OCI-LY1 (cell line): ENCODE results near the gene SPAG9.

Experiments
- H2AFZ ChIP-seq: fragments of 200-600 bp; sonication (generic), shearing (Covaris generic); 2 replicates; pipeline ENCODE4 v1.6.0; 2014; ENCODE audit warnings: antibody characterized with exemption, mild to moderate bottlenecking, low read length
- H3F3A ChIP-seq: fragments of 200-600 bp; sonication (generic), shearing (Covaris generic); 2 replicates; pipeline ENCODE4 v1.6.0; 2014; ENCODE audit warnings: mild to moderate bottlenecking, antibody characterized with exemption, low read length, moderate library complexity; ENCODE audit not compliant: insufficient read depth
- H3K27ac ChIP-seq: fragments of 200-600 bp; sonication (generic); 2 replicates; pipeline ENCODE4 v1.5.1; 2014; ENCODE audit warnings: low read length, mixed run types, mild to moderate bottlenecking, low read depth; ENCODE audit not compliant: poor library complexity, severe bottlenecking
- H3K27me3 ChIP-seq: fragments of 200-600 bp; sonication (generic); 2 replicates; pipeline ENCODE4 v1.6.0; 2014; ENCODE audit warnings: antibody characterized with exemption, mild to moderate bottlenecking, low read length, moderate library complexity; ENCODE audit not compliant: insufficient read depth
- H3K36me3 ChIP-seq: fragments of 200-600 bp; sonication (generic); 2 replicates; pipeline ENCODE4 v1.6.1; 2014; ENCODE audit warnings: mild to moderate bottlenecking, antibody characterized with exemption, low read length, moderate library complexity, mixed read lengths; ENCODE audit not compliant: insufficient read depth
- H3K4me1 ChIP-seq: fragments of 200-600 bp; sonication (generic); 2 replicates; pipeline ENCODE4 v1.5.1; 2014; ENCODE audit warnings: mild to moderate bottlenecking, low read length, moderate library complexity; ENCODE audit not compliant: insufficient read depth, severe bottlenecking
- H3K4me2 ChIP-seq: fragments of 200-600 bp; sonication (generic), shearing (Covaris generic); 2 replicates; pipeline ENCODE4 v1.6.1; 2014; ENCODE audit warnings: low read length
- H3K4me3 ChIP-seq: fragments of 200-600 bp; sonication (generic); 2 replicates; pipeline ENCODE4 v1.5.1; 2014; ENCODE audit warnings: low read length, low read depth, mild to moderate bottlenecking, mixed read lengths; ENCODE audit not compliant: poor library complexity, severe bottlenecking
- H3K79me2 ChIP-seq: fragments of 200-600 bp; shearing (Covaris generic); 2 replicates; pipeline ENCODE4 v1.6.1; 2016; ENCODE audit warnings: mixed run types, low read length, mixed read lengths; ENCODE audit not compliant: insufficient read depth
- H3K9ac ChIP-seq: fragments of 200-600 bp; sonication (generic), shearing (Covaris generic); 2 replicates; pipeline ENCODE4 v1.6.1; 2014; ENCODE audit warnings: mild to moderate bottlenecking, low read length, mixed read lengths
- H3K9me2 ChIP-seq: fragments of 200-600 bp; sonication (generic), shearing (Covaris generic); 2 replicates; pipeline ENCODE4 v1.6.1; 2014; ENCODE audit warnings: low read depth, mild to moderate bottlenecking, low read length, mixed read lengths
- H3K9me3 ChIP-seq: fragments of 200-600 bp; shearing (Covaris generic); 2 replicates; pipeline ENCODE4 v1.6.1; 2014; ENCODE audit warnings: low read length, mixed read lengths
- H4K20me1 ChIP-seq: fragments of 200-600 bp; sonication (generic), shearing (Covaris generic); 2 replicates; pipeline ENCODE4 v1.6.0; 2016; ENCODE audit warnings: mild to moderate bottlenecking, low read length; ENCODE audit not compliant: insufficient read depth
- EZH2 ChIP-seq: fragments of 200-600 bp; sonication (generic), shearing (Covaris generic); IDR thresholded peaks from 2 replicates; pipeline ENCODE4 v1.8.0; 2017; ENCODE audit warnings: borderline replicate concordance, mixed run types, mild to moderate bottlenecking, antibody characterized with exemption, low read length, moderate library complexity, mixed read lengths
- TF ChIP-seq, protein P1 (sequence below): fragments of 200-600 bp; sonication (generic), shearing (Covaris generic); IDR thresholded peaks from 2 replicates; pipeline ENCODE4 v1.5.1; 2017; ENCODE audit warnings: mild to moderate bottlenecking, antibody characterized with exemption, low read length, moderate library complexity, mixed read lengths

The SPAG9 gene

DNA sequence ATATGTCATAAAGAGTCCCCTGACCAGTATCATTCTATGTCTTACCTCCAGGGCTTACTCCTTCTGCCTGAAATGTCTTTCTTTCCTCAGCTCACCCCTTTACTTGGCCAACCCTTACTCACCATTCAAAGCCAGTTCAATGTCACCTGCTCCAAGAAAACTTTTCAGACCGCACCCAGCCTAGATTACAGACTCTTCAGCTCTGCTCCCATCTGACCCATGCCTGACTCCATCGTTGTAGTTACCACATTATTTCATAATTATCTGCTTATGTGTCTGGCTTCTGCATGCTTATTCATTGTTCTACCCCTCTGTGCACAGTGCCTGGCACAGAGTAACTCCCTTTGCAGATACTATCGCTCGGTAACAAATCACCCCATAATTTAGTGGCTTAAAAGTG lies 192.0 kb downstream of the SPAG9 start:
- H3K27me3 ChIP-seq = peaks cover 20% of the 10 kb centered on the region
- TF ChIP-seq EZH2 = no peak
- TF ChIP-seq, protein P1, sequence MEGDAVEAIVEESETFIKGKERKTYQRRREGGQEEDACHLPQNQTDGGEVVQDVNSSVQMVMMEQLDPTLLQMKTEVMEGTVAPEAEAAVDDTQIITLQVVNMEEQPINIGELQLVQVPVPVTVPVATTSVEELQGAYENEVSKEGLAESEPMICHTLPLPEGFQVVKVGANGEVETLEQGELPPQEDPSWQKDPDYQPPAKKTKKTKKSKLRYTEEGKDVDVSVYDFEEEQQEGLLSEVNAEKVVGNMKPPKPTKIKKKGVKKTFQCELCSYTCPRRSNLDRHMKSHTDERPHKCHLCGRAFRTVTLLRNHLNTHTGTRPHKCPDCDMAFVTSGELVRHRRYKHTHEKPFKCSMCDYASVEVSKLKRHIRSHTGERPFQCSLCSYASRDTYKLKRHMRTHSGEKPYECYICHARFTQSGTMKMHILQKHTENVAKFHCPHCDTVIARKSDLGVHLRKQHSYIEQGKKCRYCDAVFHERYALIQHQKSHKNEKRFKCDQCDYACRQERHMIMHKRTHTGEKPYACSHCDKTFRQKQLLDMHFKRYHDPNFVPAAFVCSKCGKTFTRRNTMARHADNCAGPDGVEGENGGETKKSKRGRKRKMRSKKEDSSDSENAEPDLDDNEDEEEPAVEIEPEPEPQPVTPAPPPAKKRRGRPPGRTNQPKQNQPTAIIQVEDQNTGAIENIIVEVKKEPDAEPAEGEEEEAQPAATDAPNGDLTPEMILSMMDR = no peak
- no peak overlapping the region for H3K4me2 ChIP-seq
- no peaks in the 10 kb centered on the region for H3K79me2 ChIP-seq
- H3K36me3 ChIP-seq = no peaks in the 10 kb centered on the region
- H3K9me2 ChIP-seq = no peaks in the 10 kb centered on the region
- H2AFZ ChIP-seq = no peak overlapping the region
- no peak overlapping the region for H3K27ac ChIP-seq
- no peaks in the 10 kb centered on the region for H3K9me3 ChIP-seq
- no peaks in the 10 kb centered on the region for H4K20me1 ChIP-seq
- H3K9ac ChIP-seq = no peak overlapping the region
- no peak overlapping the region for H3K4me3 ChIP-seq
- H3F3A ChIP-seq = no peaks in the 10 kb centered on the region
- peaks cover 17% of the 10 kb centered on the region for H3K4me1 ChIP-seq

DNA sequence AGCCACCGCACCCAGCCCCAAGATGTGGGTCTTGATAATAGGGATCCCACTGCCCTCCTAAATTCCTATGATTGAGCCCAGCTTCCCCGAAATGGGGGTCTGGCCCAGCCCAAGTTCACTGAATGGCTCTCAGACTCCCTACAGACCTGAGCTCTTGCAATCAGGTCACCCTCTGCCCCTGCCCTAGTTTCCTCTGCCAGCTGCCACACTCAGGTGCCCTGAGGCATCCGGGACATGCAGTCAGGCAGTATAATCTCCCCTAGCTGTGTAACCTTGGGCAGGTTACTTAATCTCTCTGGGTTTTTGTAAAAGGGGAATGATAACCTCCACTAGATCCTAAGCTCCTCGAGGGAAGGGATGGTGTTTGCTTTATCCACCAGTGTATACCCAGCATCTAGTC lies 193.4 kb downstream of the SPAG9 start:
- H3K36me3 ChIP-seq = no peaks in the 10 kb centered on the region
- no peaks in the 10 kb centered on the region for H3F3A ChIP-seq
- no peak overlapping the region for H3K9ac ChIP-seq
- H2AFZ ChIP-seq = no peak overlapping the region
- H4K20me1 ChIP-seq = no peaks in the 10 kb centered on the region
- peaks cover 17% of the 10 kb centered on the region for H3K4me1 ChIP-seq
- TF ChIP-seq, protein P1 = no peak
- TF ChIP-seq EZH2 = no peak
- H3K4me2 ChIP-seq = no peak overlapping the region
- no peaks in the 10 kb centered on the region for H3K9me2 ChIP-seq
- H3K27ac ChIP-seq = no peak overlapping the region
- no peaks in the 10 kb centered on the region for H3K79me2 ChIP-seq
- no peaks in the 10 kb centered on the region for H3K9me3 ChIP-seq
- H3K4me3 ChIP-seq = no peak overlapping the region
- H3K27me3 ChIP-seq = peaks cover 10% of the 10 kb centered on the region

GRCh38 chr17:50926523-50926922 lies 194.1 kb downstream of the SPAG9 start:
- Histone ChIP-seq H2AFZ (no peak overlapping the region), H3K9me2 (no peaks in the 10 kb centered on the region), H3K79me2 (no peaks in the 10 kb centered on the region), H3K9me3 (no peaks in the 10 kb centered on the region), H3K27ac (no peak overlapping the region), H3K4me3 (no peak overlapping the region), H3K4me1 (peaks cover 13% of the 10 kb centered on the region), H3K9ac (no peak overlapping the region), H4K20me1 (no peaks in the 10 kb centered on the region), H3K27me3 (peaks cover 7% of the 10 kb centered on the region), H3K4me2 (no peak overlapping the region), H3F3A (no peaks in the 10 kb centered on the region), H3K36me3 (no peaks in the 10 kb centered on the region)
- TF ChIP-seq, protein P1 = no peak
- no peak for TF ChIP-seq EZH2
